ENCODE results near the gene KIAA0040.

GRCh38 chr1:175234639-175235038, 42.1 kb upstream of the KIAA0040 start:
- no peak for TF ChIP-seq SP1 (IDR thresholded peaks at IDR 0.05)
- TF ChIP-seq, protein P1, sequence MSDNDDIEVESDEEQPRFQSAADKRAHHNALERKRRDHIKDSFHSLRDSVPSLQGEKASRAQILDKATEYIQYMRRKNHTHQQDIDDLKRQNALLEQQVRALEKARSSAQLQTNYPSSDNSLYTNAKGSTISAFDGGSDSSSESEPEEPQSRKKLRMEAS (IDR thresholded peaks at IDR 0.05) = no peak
- TF ChIP-seq, protein P2, sequence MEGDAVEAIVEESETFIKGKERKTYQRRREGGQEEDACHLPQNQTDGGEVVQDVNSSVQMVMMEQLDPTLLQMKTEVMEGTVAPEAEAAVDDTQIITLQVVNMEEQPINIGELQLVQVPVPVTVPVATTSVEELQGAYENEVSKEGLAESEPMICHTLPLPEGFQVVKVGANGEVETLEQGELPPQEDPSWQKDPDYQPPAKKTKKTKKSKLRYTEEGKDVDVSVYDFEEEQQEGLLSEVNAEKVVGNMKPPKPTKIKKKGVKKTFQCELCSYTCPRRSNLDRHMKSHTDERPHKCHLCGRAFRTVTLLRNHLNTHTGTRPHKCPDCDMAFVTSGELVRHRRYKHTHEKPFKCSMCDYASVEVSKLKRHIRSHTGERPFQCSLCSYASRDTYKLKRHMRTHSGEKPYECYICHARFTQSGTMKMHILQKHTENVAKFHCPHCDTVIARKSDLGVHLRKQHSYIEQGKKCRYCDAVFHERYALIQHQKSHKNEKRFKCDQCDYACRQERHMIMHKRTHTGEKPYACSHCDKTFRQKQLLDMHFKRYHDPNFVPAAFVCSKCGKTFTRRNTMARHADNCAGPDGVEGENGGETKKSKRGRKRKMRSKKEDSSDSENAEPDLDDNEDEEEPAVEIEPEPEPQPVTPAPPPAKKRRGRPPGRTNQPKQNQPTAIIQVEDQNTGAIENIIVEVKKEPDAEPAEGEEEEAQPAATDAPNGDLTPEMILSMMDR (IDR thresholded peaks at IDR 0.05; ENCODE audit: low read depth, low read length, missing input control) = no peak
- TF ChIP-seq, protein P3, sequence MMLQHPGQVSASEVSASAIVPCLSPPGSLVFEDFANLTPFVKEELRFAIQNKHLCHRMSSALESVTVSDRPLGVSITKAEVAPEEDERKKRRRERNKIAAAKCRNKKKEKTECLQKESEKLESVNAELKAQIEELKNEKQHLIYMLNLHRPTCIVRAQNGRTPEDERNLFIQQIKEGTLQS (IDR thresholded peaks at IDR 0.05) = no peak
- TF ChIP-seq REST (IDR thresholded peaks at IDR 0.05) = no peak
- TF ChIP-seq RAD21 (IDR thresholded peaks at IDR 0.05) = no peak
- no peak for TF ChIP-seq TAF1 (conservative IDR thresholded peaks at IDR 0.05)
- no peak for TF ChIP-seq EGR1 (IDR thresholded peaks at IDR 0.05; ENCODE audit: low read depth in 2 of 2)
- TF ChIP-seq GABPA (IDR thresholded peaks at IDR 0.05 in 1 of 2, conservative IDR thresholded peaks at IDR 0.05 in 1 of 2) = no peak
- no peak for TF ChIP-seq HNF4G (IDR thresholded peaks at IDR 0.05)
- no peak for TF ChIP-seq RXRA (IDR thresholded peaks at IDR 0.05)
- no peak for TF ChIP-seq FOXA2 (IDR thresholded peaks at IDR 0.05)
- no peak for TF ChIP-seq NR2F2 (IDR thresholded peaks at IDR 0.05)
- TF ChIP-seq, protein P4, sequence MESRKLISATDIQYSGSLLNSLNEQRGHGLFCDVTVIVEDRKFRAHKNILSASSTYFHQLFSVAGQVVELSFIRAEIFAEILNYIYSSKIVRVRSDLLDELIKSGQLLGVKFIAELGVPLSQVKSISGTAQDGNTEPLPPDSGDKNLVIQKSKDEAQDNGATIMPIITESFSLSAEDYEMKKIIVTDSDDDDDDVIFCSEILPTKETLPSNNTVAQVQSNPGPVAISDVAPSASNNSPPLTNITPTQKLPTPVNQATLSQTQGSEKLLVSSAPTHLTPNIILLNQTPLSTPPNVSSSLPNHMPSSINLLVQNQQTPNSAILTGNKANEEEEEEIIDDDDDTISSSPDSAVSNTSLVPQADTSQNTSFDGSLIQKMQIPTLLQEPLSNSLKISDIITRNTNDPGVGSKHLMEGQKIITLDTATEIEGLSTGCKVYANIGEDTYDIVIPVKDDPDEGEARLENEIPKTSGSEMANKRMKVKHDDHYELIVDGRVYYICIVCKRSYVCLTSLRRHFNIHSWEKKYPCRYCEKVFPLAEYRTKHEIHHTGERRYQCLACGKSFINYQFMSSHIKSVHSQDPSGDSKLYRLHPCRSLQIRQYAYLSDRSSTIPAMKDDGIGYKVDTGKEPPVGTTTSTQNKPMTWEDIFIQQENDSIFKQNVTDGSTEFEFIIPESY (IDR thresholded peaks at IDR 0.05) = no peak
